Smooth muscle cell (in vitro differentiated cells): ENCODE data around the gene HAT1. TPM values are rescaled to one million over a fixed set of nuclear protein-coding genes. Genes with fewer than 3 reads are reported as not detected.

Source experiments
- DNase-seq: peaks from one replicate; lab custom pipeline; 2025; ENCODE audit not compliant: unreplicated experiment; lab: John Stamatoyannopoulos, UW
- H2AFZ ChIP-seq: fragments of 200-600 bp; sonication (generic); 2 replicates; pipeline ENCODE4 v1.6.0; 2016; ENCODE audit warnings: antibody characterized with exemption, low read depth, mild to moderate bottlenecking
- H3F3A ChIP-seq: fragments of 200-600 bp; sonication (generic); 2 replicates; pipeline ENCODE4 v1.6.0; 2017; ENCODE audit warnings: antibody characterized with exemption, low read depth
- H3K27ac ChIP-seq: fragments of 200-600 bp; sonication (generic); 2 replicates; pipeline ENCODE4 v1.5.1; 2016; ENCODE audit warnings: low read depth, mild to moderate bottlenecking
- H3K27me3 ChIP-seq: fragments of 200-600 bp; sonication (generic); 2 replicates; pipeline ENCODE4 v1.6.1; 2016; ENCODE audit warnings: low read depth, mild to moderate bottlenecking
- H3K36me3 ChIP-seq: fragments of 200-600 bp; sonication (generic); 2 replicates; pipeline ENCODE4 v1.5.1; 2016; ENCODE audit warnings: low read depth
- H3K4me1 ChIP-seq: fragments of 200-600 bp; sonication (generic); 2 replicates; pipeline ENCODE4 v1.5.1; 2016; ENCODE audit warnings: low read depth
- H3K4me2 ChIP-seq: fragments of 200-600 bp; sonication (generic); 2 replicates; pipeline ENCODE4 v1.6.0; 2016; ENCODE audit warnings: mild to moderate bottlenecking
- H3K4me3 ChIP-seq: fragments of 200-600 bp; sonication (generic); 2 replicates; pipeline ENCODE4 v1.5.1; 2016; ENCODE audit warnings: mild to moderate bottlenecking
- H3K79me2 ChIP-seq: fragments of 200-600 bp; sonication (generic); 2 replicates; pipeline ENCODE4 v1.6.0; 2016; ENCODE audit warnings: low read depth, mild to moderate bottlenecking
- H3K9ac ChIP-seq: fragments of 200-600 bp; sonication (generic); 2 replicates; pipeline ENCODE4 v1.6.0; 2016; ENCODE audit warnings: low read depth
- H3K9me3 ChIP-seq: fragments of 200-600 bp; sonication (generic); replicated peaks from 2 replicates; pipeline ENCODE4 v1.5.1; 2016; ENCODE audit warnings: low read depth
- H4K20me1 ChIP-seq: fragments of 200-600 bp; sonication (generic); 2 replicates; pipeline ENCODE4 v1.6.0; 2016; ENCODE audit warnings: low read depth
- WGBS: methylation state at CpG from one replicate; pipeline ENCODE4 v1.1.7; 2016; ENCODE audit warnings: low lambda C conversion rate; 5-methylcytosine and 5-hydroxymethylcytosine counted together
- polyA plus RNA-seq: library from polyadenylated mRNA; unstranded; fragments of >200 nt; fragmentation: Nextera tagmentation; extraction: Ambion mirVana; gene quantifications from 2 replicates; pipeline ENCODE4 v1.2.1, GENCODE V29; 2016
- total RNA-seq: library from RNA; depleted of rRNA; stranded (reverse); fragments of >200 nt; gene quantifications from 2 replicates; pipeline ENCODE4 v1.2.3, GENCODE V29; 2014
- TF ChIP-seq, protein P1 (sequence below): fragments of 200-600 bp; sonication (generic); IDR thresholded peaks from 2 replicates; pipeline ENCODE4 v1.5.1; 2017; ENCODE audit warnings: borderline replicate concordance, mild to moderate bottlenecking, antibody characterized with exemption; ENCODE audit not compliant: insufficient read depth, poor library complexity, severe bottlenecking

The HAT1 gene
- total and polyA plus RNA-seq, 2 experiments from 2014 or later: 59.1 to 65.7 TPM

GRCh38 chr2:171985076-171985475 lies 62.8 kb downstream of the HAT1 start:
- no peak overlapping the region for H2AFZ ChIP-seq
- no peak overlapping the region for H3K27ac ChIP-seq
- peaks cover 7% of the 10 kb centered on the region for H3F3A ChIP-seq
- 41% methylated on average over 2 of the region's 2 CpGs for WGBS
- no peak overlapping the region for H3K4me2 ChIP-seq
- no peak overlapping the region for H3K4me3 ChIP-seq
- DNase-seq: no peak
- no peaks in the 10 kb centered on the region for H3K9me3 ChIP-seq
- no peaks in the 10 kb centered on the region for H3K36me3 ChIP-seq
- H4K20me1 ChIP-seq: no peaks in the 10 kb centered on the region
- no peaks in the 10 kb centered on the region for H3K79me2 ChIP-seq
- no peaks in the 10 kb centered on the region for H3K27me3 ChIP-seq
- no peak overlapping the region for H3K9ac ChIP-seq
- TF ChIP-seq, protein P1, sequence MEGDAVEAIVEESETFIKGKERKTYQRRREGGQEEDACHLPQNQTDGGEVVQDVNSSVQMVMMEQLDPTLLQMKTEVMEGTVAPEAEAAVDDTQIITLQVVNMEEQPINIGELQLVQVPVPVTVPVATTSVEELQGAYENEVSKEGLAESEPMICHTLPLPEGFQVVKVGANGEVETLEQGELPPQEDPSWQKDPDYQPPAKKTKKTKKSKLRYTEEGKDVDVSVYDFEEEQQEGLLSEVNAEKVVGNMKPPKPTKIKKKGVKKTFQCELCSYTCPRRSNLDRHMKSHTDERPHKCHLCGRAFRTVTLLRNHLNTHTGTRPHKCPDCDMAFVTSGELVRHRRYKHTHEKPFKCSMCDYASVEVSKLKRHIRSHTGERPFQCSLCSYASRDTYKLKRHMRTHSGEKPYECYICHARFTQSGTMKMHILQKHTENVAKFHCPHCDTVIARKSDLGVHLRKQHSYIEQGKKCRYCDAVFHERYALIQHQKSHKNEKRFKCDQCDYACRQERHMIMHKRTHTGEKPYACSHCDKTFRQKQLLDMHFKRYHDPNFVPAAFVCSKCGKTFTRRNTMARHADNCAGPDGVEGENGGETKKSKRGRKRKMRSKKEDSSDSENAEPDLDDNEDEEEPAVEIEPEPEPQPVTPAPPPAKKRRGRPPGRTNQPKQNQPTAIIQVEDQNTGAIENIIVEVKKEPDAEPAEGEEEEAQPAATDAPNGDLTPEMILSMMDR: no peak
- H3K4me1 ChIP-seq: no peaks in the 10 kb centered on the region

- no peak for DNase-seq
- Histone ChIP-seq H3K9me3 (no peaks in the 10 kb centered on the region), H3K27ac (no peak overlapping the region), H2AFZ (no peak overlapping the region), H3K36me3 (no peaks in the 10 kb centered on the region), H3K4me1 (no peaks in the 10 kb centered on the region), H3K9ac (no peak overlapping the region), H3K4me2 (no peak overlapping the region), H3K4me3 (no peak overlapping the region), H3K27me3 (no peaks in the 10 kb centered on the region), H3K79me2 (no peaks in the 10 kb centered on the region), H3F3A (peaks cover 7% of the 10 kb centered on the region), H4K20me1 (no peaks in the 10 kb centered on the region)
- WGBS: 72% methylated on average over 4 of the region's 4 CpGs
- TF ChIP-seq, protein P1: no peak
These were observed 64.5 kb downstream of the HAT1 start for GRCh38 chr2:171986778-171987177.

DNA sequence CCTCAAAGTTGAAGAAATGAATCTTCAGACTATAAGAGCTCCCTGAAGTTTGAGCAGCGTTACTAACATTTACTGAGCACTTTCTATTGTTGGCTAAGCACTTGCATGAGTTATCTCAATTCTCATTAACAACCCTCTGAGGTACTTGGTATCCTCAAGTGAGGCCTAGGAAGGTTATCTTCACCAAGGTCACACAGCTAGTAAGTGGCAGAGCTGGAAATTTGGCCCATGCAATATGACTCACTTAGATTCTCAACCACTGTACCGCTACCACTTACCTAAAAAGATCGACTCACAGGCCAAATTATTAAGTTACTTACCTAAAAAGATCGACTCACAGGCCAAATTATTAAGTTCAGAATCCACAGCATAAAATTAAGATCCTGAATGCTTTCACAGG lies 68.8 kb downstream of the HAT1 start:
- WGBS: 90% methylated on average over 4 of the region's 4 CpGs
- Histone ChIP-seq H2AFZ (no peak overlapping the region), H3F3A (no peaks in the 10 kb centered on the region), H3K27me3 (no peaks in the 10 kb centered on the region), H3K79me2 (no peaks in the 10 kb centered on the region), H3K4me3 (no peak overlapping the region), H3K9ac (no peak overlapping the region), H3K9me3 (no peaks in the 10 kb centered on the region), H3K4me2 (no peak overlapping the region), H3K36me3 (no peaks in the 10 kb centered on the region), H4K20me1 (no peaks in the 10 kb centered on the region), H3K4me1 (no peaks in the 10 kb centered on the region), H3K27ac (no peak overlapping the region)
- no peak for DNase-seq
- TF ChIP-seq, protein P1: no peak

- H3K36me3 ChIP-seq: no peaks in the 10 kb centered on the region
- no peaks in the 10 kb centered on the region for H3K79me2 ChIP-seq
- H3K27me3 ChIP-seq: no peaks in the 10 kb centered on the region
- no peak overlapping the region for H3K9ac ChIP-seq
- H3K9me3 ChIP-seq: no peaks in the 10 kb centered on the region
- TF ChIP-seq, protein P1: no peak
- no peak for DNase-seq
- H3F3A ChIP-seq: no peaks in the 10 kb centered on the region
- no peaks in the 10 kb centered on the region for H4K20me1 ChIP-seq
- no peak overlapping the region for H3K4me2 ChIP-seq
- 87% methylated on average over 5 of the region's 5 CpGs for WGBS
- H3K4me1 ChIP-seq: peaks cover 5% of the 10 kb centered on the region
- H3K4me3 ChIP-seq: no peak overlapping the region
- no peak overlapping the region for H2AFZ ChIP-seq
- H3K27ac ChIP-seq: no peak overlapping the region
These were observed 73.3 kb downstream of the HAT1 start for GRCh38 chr2:171995586-171995985.
